GM13977 (cell line): Measurements from ENCODE around the gene HOOK1.
A peak's percentile ranks its signal among the peaks of the same experiment; 100 is the strongest.

ENCODE experiments used
- DNase-seq: peaks from one replicate; pipeline ENCODE4 v3.0.0; 2012; ENCODE audit warnings: low spot score
- in situ Hi-C: fragments of 300-500 bp; cut with MboI; formaldehyde crosslinking; loops from one replicate; pipeline ENCODE4 v1.12.0; 2022; ENCODE audit warnings: low sequenced_read_pairs, low pct_unique_long_range_greater_than_20kb, mixed read lengths, inconsistent platforms; ENCODE audit not compliant: unreplicated experiment
- TF ChIP-seq, protein P1 (sequence below): IDR thresholded peaks from 2 replicates; pipeline ENCODE4 v1.5.1; 2012; ENCODE audit warnings: mild to moderate bottlenecking, control low read depth; ENCODE audit not compliant: insufficient read depth; ENCODE audit errors: extremely low read depth, missing control alignments

Gene HOOK1

DNA sequence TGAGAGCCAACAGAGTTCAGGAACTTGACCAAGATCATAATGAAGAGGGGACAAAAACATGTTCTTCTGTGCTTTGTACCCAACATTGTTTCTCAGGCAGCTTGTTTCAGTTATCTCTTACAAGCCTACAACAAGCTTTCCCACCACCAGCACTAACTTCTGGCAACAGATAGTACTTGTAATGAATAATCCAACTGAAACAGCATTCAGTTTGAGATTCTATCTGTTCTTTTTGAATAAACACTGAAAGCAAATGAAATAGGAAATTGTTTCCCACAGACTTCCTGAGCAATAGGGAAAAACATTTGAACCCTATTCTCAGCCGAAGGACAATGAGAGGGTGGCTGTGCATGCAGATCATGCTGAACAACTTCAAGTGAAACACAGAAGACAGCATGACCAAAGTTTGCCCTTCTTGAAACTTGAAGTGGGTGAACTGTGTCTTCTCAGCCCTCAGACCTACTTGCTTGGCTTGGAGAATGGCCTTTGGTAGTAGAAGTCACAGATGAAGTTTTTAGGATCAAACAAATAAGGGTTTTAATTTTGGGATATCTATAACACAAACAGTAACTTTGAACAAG lies 11.2 kb upstream of the HOOK1 start:
- in situ Hi-C loops: no loop called here
- TF ChIP-seq, protein P1, sequence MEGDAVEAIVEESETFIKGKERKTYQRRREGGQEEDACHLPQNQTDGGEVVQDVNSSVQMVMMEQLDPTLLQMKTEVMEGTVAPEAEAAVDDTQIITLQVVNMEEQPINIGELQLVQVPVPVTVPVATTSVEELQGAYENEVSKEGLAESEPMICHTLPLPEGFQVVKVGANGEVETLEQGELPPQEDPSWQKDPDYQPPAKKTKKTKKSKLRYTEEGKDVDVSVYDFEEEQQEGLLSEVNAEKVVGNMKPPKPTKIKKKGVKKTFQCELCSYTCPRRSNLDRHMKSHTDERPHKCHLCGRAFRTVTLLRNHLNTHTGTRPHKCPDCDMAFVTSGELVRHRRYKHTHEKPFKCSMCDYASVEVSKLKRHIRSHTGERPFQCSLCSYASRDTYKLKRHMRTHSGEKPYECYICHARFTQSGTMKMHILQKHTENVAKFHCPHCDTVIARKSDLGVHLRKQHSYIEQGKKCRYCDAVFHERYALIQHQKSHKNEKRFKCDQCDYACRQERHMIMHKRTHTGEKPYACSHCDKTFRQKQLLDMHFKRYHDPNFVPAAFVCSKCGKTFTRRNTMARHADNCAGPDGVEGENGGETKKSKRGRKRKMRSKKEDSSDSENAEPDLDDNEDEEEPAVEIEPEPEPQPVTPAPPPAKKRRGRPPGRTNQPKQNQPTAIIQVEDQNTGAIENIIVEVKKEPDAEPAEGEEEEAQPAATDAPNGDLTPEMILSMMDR: no peak
- DNase-seq: no peak

DNA sequence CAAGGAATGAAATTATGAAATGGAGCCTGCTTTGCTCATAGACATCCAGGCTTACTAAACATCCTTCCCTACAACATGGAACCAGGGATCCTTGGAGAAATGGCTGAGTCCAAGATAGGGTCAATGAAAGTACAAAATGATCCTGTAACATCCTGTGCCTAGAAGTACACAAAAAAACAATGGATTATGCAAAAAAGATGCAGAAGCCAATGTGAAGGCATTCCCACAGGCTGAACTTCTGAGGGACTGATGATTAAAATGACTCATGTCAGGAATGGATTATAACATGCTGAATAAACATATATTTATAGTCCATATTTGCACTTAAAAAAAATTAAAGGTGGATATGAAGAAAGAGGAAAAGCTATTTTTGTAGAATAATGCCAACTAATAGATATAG lies 10.4 kb upstream of the HOOK1 start:
- in situ Hi-C loops: no loop called here
- no peak for DNase-seq
- TF ChIP-seq, protein P1: no peak

DNA sequence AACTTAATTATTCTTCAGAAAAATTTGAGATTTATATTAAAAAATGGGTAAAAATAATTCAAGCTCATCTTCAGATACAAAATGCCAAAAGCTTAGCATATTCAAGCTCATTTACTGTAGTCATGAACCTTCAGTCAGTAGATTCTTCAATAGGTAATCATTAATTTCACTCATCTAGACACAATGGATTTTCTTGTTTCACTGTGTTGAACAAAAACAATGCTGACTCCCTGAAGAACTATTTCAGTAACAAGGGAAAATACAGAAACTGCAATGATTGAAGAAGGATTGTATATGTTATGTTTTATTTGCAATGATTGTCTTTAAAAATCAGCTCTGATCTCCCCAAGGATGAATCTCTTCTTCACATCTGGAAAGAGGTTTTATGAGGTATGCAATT lies 9.2 kb upstream of the HOOK1 start:
- in situ Hi-C loops: no loop called here
- TF ChIP-seq, protein P1: no peak
- no peak for DNase-seq

DNA sequence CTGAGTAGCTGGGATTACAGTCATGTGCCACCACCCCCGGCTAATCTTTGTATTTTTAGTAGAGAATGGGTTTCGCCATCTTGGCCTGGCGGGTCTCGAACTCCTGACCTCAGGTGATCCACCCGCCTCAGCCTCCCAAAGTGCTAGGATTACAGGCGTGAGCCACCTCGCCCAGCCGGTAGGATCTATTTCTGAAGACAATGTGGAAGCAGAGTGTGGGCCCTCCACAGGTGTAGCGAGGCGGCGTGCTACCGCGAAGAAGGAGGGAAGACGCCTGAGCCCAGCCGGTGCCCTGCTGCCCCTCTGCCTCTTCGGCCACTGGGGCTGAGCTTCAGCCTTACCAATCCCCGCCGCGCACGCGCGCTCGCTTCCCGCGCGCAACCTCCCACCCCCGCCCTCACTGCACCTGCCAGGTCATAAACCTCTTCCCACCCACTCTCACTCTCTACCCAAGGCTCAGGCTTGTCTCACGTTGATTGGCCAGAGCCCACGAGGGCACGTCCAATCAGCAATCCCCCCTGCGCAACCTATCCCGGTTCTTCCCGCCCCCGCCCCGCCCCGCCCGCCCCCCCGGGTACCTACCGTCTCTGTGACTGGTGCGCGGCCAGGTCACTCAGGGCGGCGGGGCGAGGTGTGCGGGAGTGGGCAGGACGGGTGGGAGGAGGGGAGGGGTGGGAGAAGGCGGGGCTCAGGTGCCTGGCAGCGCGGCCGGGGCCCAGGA lies 409 bp upstream of the HOOK1 start:
- in situ Hi-C loops: no loop called here
- TF ChIP-seq, protein P1: no peak
- DNase-seq: peak; percentile 88

DNA sequence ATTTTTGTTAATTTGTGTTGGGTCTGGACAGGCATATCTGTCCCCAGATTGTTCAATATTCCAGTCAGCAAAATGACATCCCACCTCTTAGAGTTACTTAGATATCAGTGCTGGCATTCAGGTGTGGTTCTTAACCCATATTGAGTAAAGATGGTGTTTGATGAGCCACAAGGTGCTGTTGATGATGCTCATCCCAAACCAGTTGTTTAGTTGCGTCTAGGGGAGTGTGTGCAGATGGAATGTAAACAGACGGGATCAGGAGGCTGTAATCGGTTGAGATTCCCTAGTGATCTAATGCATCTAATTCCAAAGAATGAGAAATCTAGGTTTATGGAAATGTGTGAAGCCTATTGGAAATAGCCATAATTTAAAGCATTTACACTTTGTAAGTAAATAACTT lies 1.1 kb downstream of the HOOK1 start:
- TF ChIP-seq, protein P1: no peak
- DNase-seq: no peak
- in situ Hi-C loops: no loop called here

DNA sequence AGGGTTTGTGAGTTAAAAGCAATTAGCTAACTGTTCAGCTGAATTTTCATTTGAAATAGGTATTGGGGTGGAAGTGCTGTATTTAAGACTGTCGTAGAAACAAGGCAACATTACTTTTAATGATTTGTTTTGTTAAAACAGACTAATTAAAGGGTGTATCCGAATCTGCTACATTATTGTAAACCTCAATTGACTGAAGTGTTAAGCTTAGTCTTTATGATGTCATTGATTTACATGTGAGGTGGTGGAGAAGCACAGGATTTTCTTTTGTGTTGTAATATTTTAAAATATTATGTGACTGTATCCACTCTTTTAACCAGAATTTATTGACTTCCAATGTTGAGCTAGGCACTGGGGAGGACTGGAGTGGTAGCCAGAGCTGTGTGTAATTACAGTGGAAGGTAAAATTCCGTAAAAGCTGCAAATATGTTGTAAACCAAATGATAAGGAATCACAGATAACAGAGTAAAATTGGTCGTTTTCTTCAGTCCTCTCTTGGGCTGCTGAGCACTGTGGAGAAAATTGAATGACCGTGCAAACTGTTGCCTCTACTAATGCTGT lies 1.6 kb downstream of the HOOK1 start:
- TF ChIP-seq, protein P1: no peak
- in situ Hi-C loops: no loop called here

More for the DNA sequence above, 1.6 kb downstream of the HOOK1 start:
- no peak for DNase-seq
